ENCODE data around the gene LMX1B.

DNA sequence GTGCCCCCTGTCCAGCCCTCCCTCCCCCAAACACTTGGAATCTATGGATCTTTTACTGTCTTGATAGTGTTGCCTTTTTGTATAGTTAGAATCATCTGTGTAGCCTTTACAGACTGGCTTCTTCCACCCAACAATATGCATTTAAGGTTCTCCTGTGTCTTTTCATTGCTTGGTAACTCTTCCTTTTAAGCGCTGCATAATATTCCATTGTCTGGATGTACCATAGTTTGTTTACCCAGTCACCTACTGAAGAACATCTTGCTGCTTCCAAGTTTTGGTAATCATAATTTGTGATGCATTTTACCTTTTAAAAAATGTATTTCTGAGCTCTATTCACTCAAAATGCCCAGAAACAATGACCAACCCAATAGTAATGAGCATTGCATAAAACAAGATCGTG, 17.7 kb upstream of the LMX1B start:
- TF ChIP-seq, protein P1, sequence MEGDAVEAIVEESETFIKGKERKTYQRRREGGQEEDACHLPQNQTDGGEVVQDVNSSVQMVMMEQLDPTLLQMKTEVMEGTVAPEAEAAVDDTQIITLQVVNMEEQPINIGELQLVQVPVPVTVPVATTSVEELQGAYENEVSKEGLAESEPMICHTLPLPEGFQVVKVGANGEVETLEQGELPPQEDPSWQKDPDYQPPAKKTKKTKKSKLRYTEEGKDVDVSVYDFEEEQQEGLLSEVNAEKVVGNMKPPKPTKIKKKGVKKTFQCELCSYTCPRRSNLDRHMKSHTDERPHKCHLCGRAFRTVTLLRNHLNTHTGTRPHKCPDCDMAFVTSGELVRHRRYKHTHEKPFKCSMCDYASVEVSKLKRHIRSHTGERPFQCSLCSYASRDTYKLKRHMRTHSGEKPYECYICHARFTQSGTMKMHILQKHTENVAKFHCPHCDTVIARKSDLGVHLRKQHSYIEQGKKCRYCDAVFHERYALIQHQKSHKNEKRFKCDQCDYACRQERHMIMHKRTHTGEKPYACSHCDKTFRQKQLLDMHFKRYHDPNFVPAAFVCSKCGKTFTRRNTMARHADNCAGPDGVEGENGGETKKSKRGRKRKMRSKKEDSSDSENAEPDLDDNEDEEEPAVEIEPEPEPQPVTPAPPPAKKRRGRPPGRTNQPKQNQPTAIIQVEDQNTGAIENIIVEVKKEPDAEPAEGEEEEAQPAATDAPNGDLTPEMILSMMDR (IDR thresholded peaks at IDR 0.05) = no peak
- no peak for TF ChIP-seq POLR2A (IDR thresholded peaks at IDR 0.05)
- no peak for TF ChIP-seq POLR2AphosphoS5 (IDR thresholded peaks at IDR 0.05)

Measured in upper lobe of left lung (tissue), 4 donors.